ENCODE data around the gene LRP1.

The LRP1 gene

DNA sequence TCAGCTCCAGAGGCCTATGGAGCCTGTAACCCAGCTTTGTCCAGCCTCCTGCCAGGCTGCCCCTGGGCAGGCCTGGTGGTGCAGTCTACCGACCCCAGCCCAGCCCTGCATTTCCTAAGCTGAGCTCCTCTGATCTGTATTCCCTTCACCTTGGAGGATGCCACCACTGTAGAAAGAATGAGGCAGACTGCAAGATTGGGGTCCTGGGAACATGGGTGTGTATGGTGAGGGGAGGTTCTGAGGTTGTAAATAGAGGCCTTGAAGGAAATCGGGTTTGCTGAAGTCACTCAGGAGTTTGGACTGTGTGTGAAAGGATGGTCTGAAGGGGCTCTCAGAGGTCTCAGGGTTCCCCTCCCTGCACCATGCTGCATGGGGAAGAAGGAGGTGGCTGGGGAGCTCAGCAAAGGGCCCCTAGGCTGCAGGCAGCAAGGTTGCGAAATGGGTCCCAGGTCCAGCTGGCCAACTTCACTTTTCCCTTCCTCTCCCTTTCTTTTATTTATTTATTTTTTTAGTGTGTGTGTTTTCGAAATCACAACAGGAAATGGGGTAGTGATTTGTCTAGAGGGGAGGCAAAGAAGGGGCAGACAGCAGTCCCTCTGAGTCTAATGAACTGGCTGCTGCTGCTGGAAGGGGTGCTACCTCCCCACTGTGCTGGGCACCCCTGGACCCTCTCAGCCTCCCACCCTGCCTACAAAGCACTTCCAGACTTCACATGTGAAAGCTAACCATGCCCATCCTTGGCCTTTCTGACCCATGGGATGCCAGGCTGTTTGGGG, 20.4 kb downstream of the LRP1 start:
- H3K27me3 ChIP-seq (replicated peaks in 2 of 5; ENCODE audit: control insufficient read depth in 4 of 5, insufficient read depth in 5 of 5, low read length in 4 of 5), result no peaks in the 10 kb centered on the region
- H3K4me3 ChIP-seq (ENCODE audit: control insufficient read depth in 1 of 7, extremely low read depth in 1 of 7, insufficient read depth in 4 of 7, low read depth in 2 of 7, low read length in 6 of 7), result no peak overlapping the region
- peaks cover 0 to 39% (median 14%) of the 10 kb centered on the region in 4 experiments for H3K4me1 ChIP-seq (ENCODE audit: control extremely low read depth in 1 of 4, control insufficient read depth in 4 of 4, insufficient read depth in 4 of 4, low read length in 3 of 4)
- ChIA-PET POLR2A (interaction anchor here (0.6 to 1.0 kb wide), 2 partner anchors 19 to 49 kb away, joined by 3 read pairs; no protein-coding TSS in a partner anchor), CTCF (interaction anchor here (1.0 to 3.1 kb wide), 6 partner anchors 19 to 27 kb away, joined by 3 to 13 read pairs (median 6); no protein-coding TSS in a partner anchor)
- no peak overlapping the region for H3K27ac ChIP-seq (ENCODE audit: insufficient read depth in 1 of 2, low read depth in 1 of 2, low read length in 2 of 2, poor library complexity in 1 of 2, severe bottlenecking in 2 of 2)
- DNase-seq, result no peak
- 100% methylated on average over 1 of the region's 4 CpGs for WGBS (ENCODE audit: insufficient coverage)
- H3K36me3 ChIP-seq (ENCODE audit: control insufficient read depth in 4 of 4, insufficient read depth in 4 of 4, low read length in 3 of 4), result no peaks in the 10 kb centered on the region
- no peaks in the 10 kb centered on the region for H3K9me3 ChIP-seq (ENCODE audit: control extremely low read depth in 1 of 5, control insufficient read depth in 4 of 5, insufficient read depth in 2 of 5, low read depth in 1 of 5, low read length in 4 of 5)

DNA sequence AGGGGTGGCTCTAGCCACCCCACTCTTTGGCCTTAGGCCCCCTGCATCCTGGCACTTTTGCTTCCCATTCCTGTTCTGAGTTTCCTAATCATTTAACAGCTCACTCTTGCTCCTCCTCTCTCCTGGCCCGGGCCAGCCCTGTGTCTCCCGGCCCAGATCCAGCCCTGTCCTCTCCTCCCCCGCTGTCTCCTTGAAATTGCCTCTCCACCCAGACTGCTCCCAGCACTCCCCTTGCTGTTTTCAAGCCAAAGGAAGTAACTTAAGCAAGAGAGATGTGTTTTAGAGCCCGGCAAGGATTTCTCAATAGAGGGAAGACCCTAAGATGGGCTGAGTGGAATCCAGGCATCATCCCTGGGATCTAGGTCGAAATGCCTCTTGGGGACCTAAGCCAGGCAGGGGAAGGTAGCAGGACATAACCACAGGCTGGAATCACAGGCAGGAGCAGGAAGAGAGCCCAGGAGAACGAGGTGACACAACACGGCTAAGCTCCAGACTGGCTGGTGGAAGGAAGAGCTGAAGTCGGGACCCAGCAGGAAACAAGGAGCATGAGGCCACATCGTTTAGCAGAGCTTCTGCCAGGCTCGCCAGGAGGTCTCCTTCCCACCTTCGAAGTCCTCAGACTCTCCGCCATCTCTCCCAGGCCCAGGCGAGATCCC, 21.1 kb downstream of the LRP1 start:
- DNase-seq, result no peak
- WGBS (ENCODE audit: insufficient coverage), result 98% methylated on average over 12 of the region's 13 CpGs
- H3K27ac ChIP-seq (ENCODE audit: insufficient read depth in 1 of 2, low read depth in 1 of 2, low read length in 2 of 2, poor library complexity in 1 of 2, severe bottlenecking in 2 of 2), result no peak overlapping the region
- no peaks in the 10 kb centered on the region for H3K27me3 ChIP-seq (replicated peaks in 2 of 5; ENCODE audit: control insufficient read depth in 4 of 5, insufficient read depth in 5 of 5, low read length in 4 of 5)
- peaks cover 0 to 44% (median 14%) of the 10 kb centered on the region in 4 experiments for H3K4me1 ChIP-seq (ENCODE audit: control extremely low read depth in 1 of 4, control insufficient read depth in 4 of 4, insufficient read depth in 4 of 4, low read length in 3 of 4)
- no peak overlapping the region for H3K4me3 ChIP-seq (ENCODE audit: control insufficient read depth in 1 of 7, extremely low read depth in 1 of 7, insufficient read depth in 4 of 7, low read depth in 2 of 7, low read length in 6 of 7)
- H3K36me3 ChIP-seq (ENCODE audit: control insufficient read depth in 4 of 4, insufficient read depth in 4 of 4, low read length in 3 of 4), result no peaks in the 10 kb centered on the region
- no peaks in the 10 kb centered on the region for H3K9me3 ChIP-seq (ENCODE audit: control extremely low read depth in 1 of 5, control insufficient read depth in 4 of 5, insufficient read depth in 2 of 5, low read depth in 1 of 5, low read length in 4 of 5)
- POLR2A ChIA-PET, result interaction anchor here (0.7 kb wide), 1 partner anchor 24 kb away, joined by 4 read pairs; no protein-coding TSS in a partner anchor
- CTCF ChIA-PET, result interaction anchor here (1.1 to 3.1 kb wide), 6 partner anchors 11 to 26 kb away, joined by 3 to 13 read pairs (median 6); no protein-coding TSS in a partner anchor

DNA sequence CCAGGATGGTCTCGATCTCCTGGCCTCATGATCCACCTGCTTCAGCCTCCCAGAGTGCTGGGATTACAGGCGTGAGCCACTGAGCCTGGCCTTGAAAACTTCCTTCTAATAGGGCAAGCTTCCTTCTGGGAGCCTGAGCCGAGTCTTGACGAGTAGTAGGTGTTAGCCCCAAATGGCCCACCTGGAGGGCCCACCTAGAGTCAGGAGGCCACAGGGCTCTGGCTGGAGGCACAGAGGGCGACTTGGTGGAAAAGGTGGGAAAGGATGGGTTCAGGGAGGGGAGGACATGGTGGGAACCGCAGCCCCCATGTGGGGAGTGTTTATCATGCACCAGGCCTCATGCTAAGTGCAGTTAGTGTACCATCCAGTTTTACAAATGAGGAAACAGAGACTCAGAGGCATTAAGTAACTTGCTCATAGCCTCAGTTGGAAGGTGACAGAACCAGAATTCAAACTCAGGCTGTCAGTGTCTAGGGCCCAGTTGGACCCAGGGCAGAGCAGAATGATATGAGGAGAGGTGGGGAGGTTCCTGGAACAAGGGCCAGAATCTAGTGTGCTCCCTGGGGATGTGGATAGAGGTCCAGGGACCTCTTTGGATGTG, 22.2 kb downstream of the LRP1 start:
- ChIA-PET POLR2A (no interaction called here), CTCF (interaction anchor here (1.1 to 2.9 kb wide), 5 partner anchors 10 to 29 kb away, joined by 3 to 13 read pairs (median 5); no protein-coding TSS in a partner anchor)
- Histone ChIP-seq H3K36me3 (ENCODE audit: control insufficient read depth in 4 of 4, insufficient read depth in 4 of 4, low read length in 3 of 4) (no peaks in the 10 kb centered on the region), H3K27me3 (replicated peaks in 2 of 5; ENCODE audit: control insufficient read depth in 4 of 5, insufficient read depth in 5 of 5, low read length in 4 of 5) (no peaks in the 10 kb centered on the region), H3K9me3 (ENCODE audit: control extremely low read depth in 1 of 5, control insufficient read depth in 4 of 5, insufficient read depth in 2 of 5, low read depth in 1 of 5, low read length in 4 of 5) (no peaks in the 10 kb centered on the region), H3K27ac (ENCODE audit: insufficient read depth in 1 of 2, low read depth in 1 of 2, low read length in 2 of 2, poor library complexity in 1 of 2, severe bottlenecking in 2 of 2) (no peak overlapping the region), H3K4me1 (ENCODE audit: control extremely low read depth in 1 of 4, control insufficient read depth in 4 of 4, insufficient read depth in 4 of 4, low read length in 3 of 4) (peaks cover 2 to 53% (median 14%) of the 10 kb centered on the region in 4 experiments), H3K4me3 (ENCODE audit: control insufficient read depth in 1 of 7, extremely low read depth in 1 of 7, insufficient read depth in 4 of 7, low read depth in 2 of 7, low read length in 6 of 7) (no peak overlapping the region)
- whole genome bisulfite sequencing (ENCODE audit: insufficient coverage), result 94% methylated on average over 5 of the region's 6 CpGs
- DNase-seq, result no peak

DNA sequence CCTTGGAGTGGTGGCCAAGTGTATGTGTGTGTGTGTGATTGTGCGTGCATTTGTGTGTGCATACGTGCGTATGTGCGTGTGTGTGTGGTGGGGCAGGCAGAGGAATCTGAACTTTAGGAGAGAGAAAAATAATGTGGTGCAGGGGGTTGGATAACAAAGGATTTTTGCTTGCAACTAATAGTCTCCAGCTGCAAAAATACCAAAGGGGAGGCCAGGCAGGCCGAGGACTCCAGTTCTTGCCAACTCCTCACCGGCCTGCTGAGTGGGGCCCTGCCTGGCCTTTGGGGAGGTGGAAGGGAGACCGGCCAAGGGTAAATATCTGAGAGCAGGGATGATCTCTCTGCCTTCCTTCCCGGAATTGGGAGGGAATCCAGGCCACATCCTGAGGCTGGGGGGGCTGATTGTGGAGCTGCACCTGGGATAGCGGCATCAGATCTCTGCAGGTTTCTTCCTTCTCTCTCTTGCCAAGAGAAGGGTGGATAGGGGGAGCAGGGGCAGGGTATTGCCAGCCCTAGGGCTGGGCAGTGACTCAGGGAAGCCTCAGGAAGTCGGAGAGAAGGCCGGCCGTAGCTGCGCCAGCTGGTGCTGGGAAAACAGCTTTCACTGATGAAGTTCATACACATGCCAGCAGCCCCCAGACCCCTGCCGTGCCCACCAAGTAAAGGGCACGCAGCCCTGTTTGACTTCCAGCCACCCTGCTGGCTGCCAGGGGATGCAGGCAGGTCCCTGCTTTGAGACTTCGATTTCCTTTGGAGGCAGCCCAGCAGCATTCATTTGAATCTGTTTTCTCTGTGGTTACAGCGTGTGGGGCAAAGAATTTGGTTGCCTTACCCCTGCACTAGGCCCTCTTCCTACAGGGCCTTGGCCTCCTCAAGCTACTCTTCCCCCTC, 23.7 kb downstream of the LRP1 start:
- Histone ChIP-seq H3K4me3 (ENCODE audit: control insufficient read depth in 1 of 7, extremely low read depth in 1 of 7, insufficient read depth in 4 of 7, low read depth in 2 of 7, low read length in 6 of 7) (no peak overlapping the region), H3K27me3 (replicated peaks in 2 of 5; ENCODE audit: control insufficient read depth in 4 of 5, insufficient read depth in 5 of 5, low read length in 4 of 5) (no peaks in the 10 kb centered on the region), H3K4me1 (ENCODE audit: control extremely low read depth in 1 of 4, control insufficient read depth in 4 of 4, insufficient read depth in 4 of 4, low read length in 3 of 4) (peaks cover 2 to 55% (median 19%) of the 10 kb centered on the region in 4 experiments), H3K9me3 (ENCODE audit: control extremely low read depth in 1 of 5, control insufficient read depth in 4 of 5, insufficient read depth in 2 of 5, low read depth in 1 of 5, low read length in 4 of 5) (no peaks in the 10 kb centered on the region), H3K36me3 (ENCODE audit: control insufficient read depth in 4 of 4, insufficient read depth in 4 of 4, low read length in 3 of 4) (no peaks in the 10 kb centered on the region), H3K27ac (ENCODE audit: insufficient read depth in 1 of 2, low read depth in 1 of 2, low read length in 2 of 2, poor library complexity in 1 of 2, severe bottlenecking in 2 of 2) (no peak overlapping the region)
- ChIA-PET POLR2A (no interaction called here), CTCF (interaction anchor here (1.0 kb wide), 1 partner anchor 22 kb away, joined by 3 read pairs; no protein-coding TSS in a partner anchor)
- no peak for DNase-seq
- 94% methylated on average over 17 of the region's 17 CpGs for WGBS (ENCODE audit: insufficient coverage)

DNA sequence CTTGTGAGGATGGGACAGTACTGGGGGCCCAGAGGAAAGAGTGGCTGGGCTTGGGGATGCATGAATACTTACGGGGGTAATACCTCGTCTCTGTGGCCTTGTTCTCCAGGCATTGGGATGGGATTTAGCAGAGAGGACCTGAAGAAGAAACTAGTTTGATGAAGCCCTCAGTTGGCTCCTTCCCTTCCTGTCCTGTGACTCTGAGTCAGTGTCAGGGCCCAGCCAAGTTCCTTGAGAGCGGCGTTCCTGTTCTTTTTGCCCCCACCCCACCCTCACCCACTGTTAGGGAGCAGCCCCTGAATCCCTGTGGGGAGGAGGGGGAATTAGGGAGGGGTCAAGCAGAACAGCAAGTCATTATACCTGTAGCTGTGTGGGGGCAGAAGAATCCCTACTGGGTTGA, 24.4 kb downstream of the LRP1 start:
- Histone ChIP-seq H3K4me1 (ENCODE audit: control extremely low read depth in 1 of 4, control insufficient read depth in 4 of 4, insufficient read depth in 4 of 4, low read length in 3 of 4) (peaks cover 2 to 55% (median 15%) of the 10 kb centered on the region in 4 experiments), H3K36me3 (ENCODE audit: control insufficient read depth in 4 of 4, insufficient read depth in 4 of 4, low read length in 3 of 4) (no peaks in the 10 kb centered on the region), H3K4me3 (ENCODE audit: control insufficient read depth in 1 of 7, extremely low read depth in 1 of 7, insufficient read depth in 4 of 7, low read depth in 2 of 7, low read length in 6 of 7) (no peak overlapping the region), H3K27ac (ENCODE audit: insufficient read depth in 1 of 2, low read depth in 1 of 2, low read length in 2 of 2, poor library complexity in 1 of 2, severe bottlenecking in 2 of 2) (no peak overlapping the region), H3K27me3 (replicated peaks in 2 of 5; ENCODE audit: control insufficient read depth in 4 of 5, insufficient read depth in 5 of 5, low read length in 4 of 5) (no peaks in the 10 kb centered on the region), H3K9me3 (ENCODE audit: control extremely low read depth in 1 of 5, control insufficient read depth in 4 of 5, insufficient read depth in 2 of 5, low read depth in 1 of 5, low read length in 4 of 5) (no peaks in the 10 kb centered on the region)
- CTCF ChIA-PET, result interaction anchor here (1.0 kb wide), 1 partner anchor 21 kb away, joined by 3 read pairs; no protein-coding TSS in a partner anchor
- WGBS (ENCODE audit: insufficient coverage), result 100% methylated on average over 2 of the region's 4 CpGs
- POLR2A ChIA-PET, result no interaction called here
- DNase-seq, result no peak

GRCh38 chr12:57153415-57153997, 25.2 kb downstream of the LRP1 start:
- ChIA-PET CTCF (interaction anchor here (0.7 to 1.2 kb wide), 4 partner anchors 20 to 33 kb away, joined by 3 to 4 read pairs (median 3); no protein-coding TSS in a partner anchor), POLR2A (interaction anchor here (0.6 kb wide), 2 partner anchors 10 to 18 kb away, joined by 3 read pairs; no protein-coding TSS in a partner anchor)
- H3K9me3 ChIP-seq (ENCODE audit: control extremely low read depth in 1 of 5, control insufficient read depth in 4 of 5, insufficient read depth in 2 of 5, low read depth in 1 of 5, low read length in 4 of 5), result no peaks in the 10 kb centered on the region
- H3K4me1 ChIP-seq (ENCODE audit: control extremely low read depth in 1 of 4, control insufficient read depth in 4 of 4, insufficient read depth in 4 of 4, low read length in 3 of 4), result peaks cover 2 to 55% (median 20%) of the 10 kb centered on the region in 4 experiments
- no peak overlapping the region for H3K4me3 ChIP-seq (ENCODE audit: control insufficient read depth in 1 of 7, extremely low read depth in 1 of 7, insufficient read depth in 4 of 7, low read depth in 2 of 7, low read length in 6 of 7)
- no peaks in the 10 kb centered on the region for H3K27me3 ChIP-seq (replicated peaks in 2 of 5; ENCODE audit: control insufficient read depth in 4 of 5, insufficient read depth in 5 of 5, low read length in 4 of 5)
- no peak overlapping the region for H3K27ac ChIP-seq (ENCODE audit: insufficient read depth in 1 of 2, low read depth in 1 of 2, low read length in 2 of 2, poor library complexity in 1 of 2, severe bottlenecking in 2 of 2)
- no peak for DNase-seq
- H3K36me3 ChIP-seq (ENCODE audit: control insufficient read depth in 4 of 4, insufficient read depth in 4 of 4, low read length in 3 of 4), result no peaks in the 10 kb centered on the region
- no CpG with 5 or more reads among the region's 1 CpG for WGBS (ENCODE audit: insufficient coverage)
